ENCODE data around the gene RAPGEF2.
"Not testable (repeated sequence)": the region's sequence is repeated elsewhere in the genome, so short reads cannot be mapped to it uniquely, and the experiment has no call there.

RAPGEF2 gene, protein sequence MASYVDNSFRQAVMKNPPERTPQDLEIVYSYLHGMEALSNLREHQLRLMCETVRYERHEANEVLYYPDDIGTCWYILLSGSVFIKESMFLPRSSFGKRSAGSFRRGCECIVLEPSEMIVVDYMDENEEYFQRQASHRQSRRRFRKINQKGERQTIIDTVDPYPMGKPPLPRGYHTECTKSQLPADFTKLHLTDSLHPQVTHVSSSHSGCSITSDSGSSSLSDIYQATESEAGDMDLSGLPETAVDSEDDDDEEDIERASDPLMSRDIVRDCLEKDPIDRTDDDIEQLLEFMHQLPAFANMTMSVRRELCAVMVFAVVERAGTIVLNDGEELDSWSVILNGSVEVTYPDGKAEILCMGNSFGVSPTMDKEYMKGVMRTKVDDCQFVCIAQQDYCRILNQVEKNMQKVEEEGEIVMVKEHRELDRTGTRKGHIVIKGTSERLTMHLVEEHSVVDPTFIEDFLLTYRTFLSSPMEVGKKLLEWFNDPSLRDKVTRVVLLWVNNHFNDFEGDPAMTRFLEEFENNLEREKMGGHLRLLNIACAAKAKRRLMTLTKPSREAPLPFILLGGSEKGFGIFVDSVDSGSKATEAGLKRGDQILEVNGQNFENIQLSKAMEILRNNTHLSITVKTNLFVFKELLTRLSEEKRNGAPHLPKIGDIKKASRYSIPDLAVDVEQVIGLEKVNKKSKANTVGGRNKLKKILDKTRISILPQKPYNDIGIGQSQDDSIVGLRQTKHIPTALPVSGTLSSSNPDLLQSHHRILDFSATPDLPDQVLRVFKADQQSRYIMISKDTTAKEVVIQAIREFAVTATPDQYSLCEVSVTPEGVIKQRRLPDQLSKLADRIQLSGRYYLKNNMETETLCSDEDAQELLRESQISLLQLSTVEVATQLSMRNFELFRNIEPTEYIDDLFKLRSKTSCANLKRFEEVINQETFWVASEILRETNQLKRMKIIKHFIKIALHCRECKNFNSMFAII (N-terminal part only)

DNA sequence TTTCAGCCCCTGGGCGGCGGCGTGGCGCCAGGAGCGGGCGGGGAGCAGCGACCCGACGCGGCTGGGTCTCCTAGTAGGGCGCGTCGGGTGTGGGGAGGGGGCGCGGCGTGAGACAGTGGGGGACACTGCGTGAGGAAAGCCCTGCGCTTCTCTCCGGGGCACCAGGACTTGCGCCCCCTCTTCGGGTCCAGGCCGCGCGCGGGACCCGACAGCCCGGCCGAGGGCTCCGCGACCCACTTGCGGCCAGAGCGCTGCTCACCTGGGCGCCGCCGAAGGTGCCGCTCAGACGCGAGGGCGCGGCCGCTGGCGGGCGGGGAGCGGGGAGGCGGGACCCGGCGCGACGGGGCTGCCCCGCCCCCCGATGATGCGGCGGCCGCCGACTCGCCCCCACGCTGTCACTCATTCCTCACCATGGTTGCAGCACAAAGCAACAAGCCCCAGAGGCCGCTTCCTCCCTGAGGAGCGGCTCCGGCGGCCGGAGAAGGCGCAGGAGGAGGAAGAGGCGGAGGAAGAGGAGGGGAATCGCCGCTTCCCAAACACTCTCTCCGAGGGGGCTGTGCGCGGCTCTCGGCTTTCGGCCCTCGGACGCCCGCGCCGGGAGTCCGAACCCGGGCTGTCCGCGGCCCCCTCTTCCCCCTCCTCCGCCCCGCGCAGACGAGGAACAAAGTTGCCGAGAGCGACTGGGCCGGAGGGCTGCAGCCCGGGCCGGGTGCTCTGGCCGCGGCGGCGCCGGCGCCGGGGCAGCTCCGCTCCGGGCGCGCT, at the start of gene RAPGEF2:
Gene RAPGEF2 (plus strand): TSS at position 458 of the 762 bp plus-strand sequence. CDS start 1,084 bp downstream, outside the sequence.
- DNase-seq (ENCODE audit: low read depth in 2 of 2), result peak; percentile 67 to 68

DNA sequence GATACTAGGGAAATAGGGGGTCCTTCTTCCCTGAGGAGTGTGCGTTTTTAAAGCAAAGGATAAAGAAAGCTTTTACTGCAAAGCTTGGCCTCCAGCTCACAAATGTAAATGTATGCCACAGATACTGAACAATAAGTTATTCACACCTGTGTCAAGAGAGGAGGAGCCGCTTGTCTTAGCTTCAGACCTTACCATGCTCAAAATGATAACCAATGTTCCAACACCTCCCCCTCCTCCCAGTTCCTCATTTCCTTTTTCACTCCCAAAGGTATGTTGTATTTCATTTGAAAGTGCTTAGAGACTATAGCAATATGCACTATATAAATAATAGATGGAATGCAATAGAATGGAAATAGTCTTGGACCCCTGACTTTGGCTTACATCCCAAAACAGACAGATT, 47.0 kb upstream of the RAPGEF2 start:
- no peak for DNase-seq (ENCODE audit: low read depth in 2 of 2)

DNA sequence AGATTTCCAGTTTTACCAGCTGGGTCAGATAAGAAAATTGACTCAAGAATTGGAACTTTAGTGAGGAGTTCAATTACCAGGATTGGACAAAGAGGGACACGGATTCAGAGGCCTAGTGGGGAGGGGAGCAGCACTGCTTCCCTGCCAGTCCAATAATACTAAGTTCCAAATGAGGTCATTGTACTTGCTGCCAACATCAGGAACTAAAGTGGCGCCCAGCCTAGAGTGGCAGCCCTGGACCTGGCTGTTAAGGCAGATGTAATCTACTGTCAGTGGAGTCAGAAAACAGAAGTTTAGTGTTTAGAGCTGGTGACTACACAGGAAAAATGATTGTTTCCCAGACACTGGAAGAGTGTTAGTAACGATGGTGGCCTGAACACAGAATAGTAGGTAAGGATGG, 42.7 kb upstream of the RAPGEF2 start:
- no peak for DNase-seq (ENCODE audit: low read depth in 2 of 2)

DNA sequence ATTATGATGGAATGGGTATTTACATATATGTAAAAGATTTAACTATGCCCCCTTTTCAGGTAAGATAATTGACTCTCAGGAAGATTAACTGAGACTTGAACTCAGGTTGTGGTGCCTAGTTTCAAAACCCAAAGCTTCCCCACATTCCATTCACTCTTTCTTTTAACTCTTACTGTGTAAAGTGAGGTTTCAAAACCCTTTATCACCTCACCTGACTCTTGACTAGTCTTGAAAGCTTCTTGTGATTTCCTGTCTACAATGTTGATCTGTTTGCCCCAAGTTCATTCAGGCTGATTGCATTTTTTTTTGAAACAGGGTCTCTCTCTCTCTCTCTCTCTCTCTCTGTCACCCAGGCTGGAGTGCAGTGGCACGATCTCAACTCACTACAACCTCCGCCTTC, 40.5 kb upstream of the RAPGEF2 start:
- no peak for DNase-seq (ENCODE audit: low read depth in 2 of 2)

GRCh38 chr4:159065513-159066240, 37.2 kb upstream of the RAPGEF2 start:
- DNase-seq (ENCODE audit: low read depth in 2 of 2), result no peak

DNA sequence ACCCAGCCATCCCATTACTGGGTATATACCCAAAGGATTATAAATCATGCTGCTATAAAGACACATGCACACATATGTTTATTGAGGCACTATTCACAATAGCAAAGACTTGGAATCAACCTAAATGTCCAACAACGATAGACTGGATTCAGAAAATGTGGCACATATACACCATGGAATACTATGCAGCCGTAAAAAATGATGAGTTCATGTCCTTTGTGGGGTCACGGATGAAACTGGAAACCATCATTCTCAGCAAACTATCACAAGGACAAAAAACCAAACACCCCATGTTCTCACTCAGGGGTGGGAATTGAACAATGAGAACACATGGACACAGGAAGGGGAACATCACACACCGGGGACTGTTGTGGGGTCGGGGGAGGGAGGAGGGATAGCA, 34.7 kb upstream of the RAPGEF2 start:
- DNase-seq (ENCODE audit: low read depth in 2 of 2), result not testable (repeated sequence)

GRCh38 chr4:159069922-159070321, 33.0 kb upstream of the RAPGEF2 start:
- DNase-seq (ENCODE audit: low read depth in 2 of 2), result no peak

GRCh38 chr4:159070742-159071141, 32.1 kb upstream of the RAPGEF2 start:
- DNase-seq (ENCODE audit: low read depth in 2 of 2), result no peak

GRCh38 chr4:159071178-159071968, 31.5 kb upstream of the RAPGEF2 start:
- no peak for DNase-seq (ENCODE audit: low read depth in 2 of 2)

- DNase-seq (ENCODE audit: low read depth in 2 of 2), result no peak
Measured at GRCh38 chr4:159071969-159072765, 30.7 kb upstream of the RAPGEF2 start.

GRCh38 chr4:159075531-159075932, 27.3 kb upstream of the RAPGEF2 start:
- no peak for DNase-seq (ENCODE audit: low read depth in 2 of 2)

- DNase-seq (ENCODE audit: low read depth in 2 of 2), result not testable (repeated sequence)
Measured at GRCh38 chr4:159077018-159077417, 25.9 kb upstream of the RAPGEF2 start.

DNA sequence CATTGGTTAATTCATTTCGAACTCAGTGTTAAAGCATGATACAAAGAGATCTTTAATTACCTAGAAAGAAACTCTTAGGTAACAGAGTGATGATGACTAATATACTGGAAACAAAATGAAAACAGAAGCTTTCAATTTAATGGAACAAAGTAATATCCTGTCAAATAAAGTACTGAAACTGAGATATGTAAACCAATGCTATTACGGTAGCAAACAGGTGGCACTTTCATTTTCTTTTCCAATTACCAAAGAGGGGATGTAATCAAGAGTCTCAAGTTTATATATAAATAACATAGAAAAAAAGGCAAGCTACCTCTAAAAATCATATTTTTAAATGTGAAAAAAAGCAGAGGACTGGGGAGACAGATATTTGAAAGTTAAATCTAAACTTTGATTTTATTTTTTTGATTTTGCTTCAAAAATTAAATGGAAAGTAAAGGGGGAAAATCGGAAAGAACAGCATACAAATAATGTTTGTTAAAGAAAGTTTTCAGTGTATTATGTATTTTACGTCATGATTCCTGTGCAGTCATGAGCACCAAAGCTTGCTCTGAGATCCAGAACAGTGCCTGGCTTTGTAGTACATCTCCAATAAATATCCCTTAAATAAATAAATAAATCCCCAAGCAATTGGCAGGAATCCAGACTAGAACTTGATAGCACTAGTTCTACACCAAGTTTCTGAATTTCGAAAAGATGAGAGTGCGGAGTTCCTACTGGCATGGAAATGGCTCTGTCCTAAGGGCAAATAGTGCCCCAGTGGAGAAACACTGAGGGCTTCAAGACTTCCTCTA, 25.0 kb upstream of the RAPGEF2 start:
- DNase-seq (ENCODE audit: low read depth in 2 of 2), result no peak

DNA sequence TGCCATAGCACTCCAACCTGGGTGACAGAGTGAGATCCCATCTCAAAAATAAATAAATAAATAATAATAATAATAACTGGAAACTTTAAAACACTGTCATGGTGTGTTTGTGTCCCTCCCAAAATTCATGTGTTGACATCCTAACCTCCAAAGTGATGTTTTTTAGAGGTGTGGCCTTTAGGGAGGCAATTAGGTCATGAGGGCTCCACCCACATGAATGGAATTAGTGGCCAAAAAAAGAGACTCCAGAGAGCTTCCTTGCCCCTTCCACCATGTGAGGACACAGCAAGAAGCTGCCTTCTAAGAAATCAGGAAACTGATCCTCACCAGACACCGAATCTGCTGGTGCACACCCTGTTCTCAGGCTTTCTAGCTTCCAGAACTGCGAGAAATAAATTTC, 23.8 kb upstream of the RAPGEF2 start:
- no peak for DNase-seq (ENCODE audit: low read depth in 2 of 2)

- DNase-seq (ENCODE audit: low read depth in 2 of 2), result no peak
Measured at GRCh38 chr4:159086606-159087005, 16.3 kb upstream of the RAPGEF2 start.

DNA sequence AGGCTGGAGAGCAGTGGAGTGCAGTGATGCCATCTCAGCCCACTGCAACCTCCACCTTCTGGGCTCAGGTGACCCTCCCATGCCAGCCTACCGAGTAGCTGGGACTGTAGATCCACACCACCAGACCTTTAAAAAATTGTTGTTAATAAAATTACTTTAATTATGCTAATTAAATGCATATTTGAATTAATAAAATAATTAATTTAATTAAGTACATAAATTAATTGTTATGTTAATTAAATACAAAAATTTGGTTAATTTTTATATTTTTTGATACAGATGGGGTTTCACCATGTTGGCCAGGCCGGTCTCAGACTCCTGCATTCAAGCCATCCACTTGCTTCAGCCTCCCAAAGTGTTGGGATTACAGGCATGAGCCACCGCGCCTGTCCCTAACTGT, 12.6 kb upstream of the RAPGEF2 start:
- DNase-seq (ENCODE audit: low read depth in 2 of 2), result no peak

DNA sequence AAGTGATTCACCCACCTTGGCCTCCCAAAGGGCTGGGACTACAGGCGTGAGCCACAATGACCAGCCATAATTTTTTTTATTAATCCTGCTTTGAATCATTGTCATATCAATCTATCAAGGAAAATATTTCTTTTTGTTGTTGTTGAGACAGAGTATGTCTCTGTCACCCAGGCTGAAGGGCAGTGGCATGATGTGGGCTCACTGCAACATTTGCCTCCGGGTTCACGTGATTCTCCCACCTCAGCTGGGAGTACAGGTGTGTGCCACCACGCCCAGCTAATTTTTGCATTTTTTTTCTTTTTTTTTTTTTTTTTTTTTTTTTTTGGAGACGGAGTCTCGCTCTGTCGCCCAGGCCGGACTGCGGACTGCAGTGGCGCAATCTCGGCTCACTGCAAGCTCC, 8.7 kb upstream of the RAPGEF2 start:
- not testable (repeated sequence) for DNase-seq (ENCODE audit: low read depth in 2 of 2)

DNA sequence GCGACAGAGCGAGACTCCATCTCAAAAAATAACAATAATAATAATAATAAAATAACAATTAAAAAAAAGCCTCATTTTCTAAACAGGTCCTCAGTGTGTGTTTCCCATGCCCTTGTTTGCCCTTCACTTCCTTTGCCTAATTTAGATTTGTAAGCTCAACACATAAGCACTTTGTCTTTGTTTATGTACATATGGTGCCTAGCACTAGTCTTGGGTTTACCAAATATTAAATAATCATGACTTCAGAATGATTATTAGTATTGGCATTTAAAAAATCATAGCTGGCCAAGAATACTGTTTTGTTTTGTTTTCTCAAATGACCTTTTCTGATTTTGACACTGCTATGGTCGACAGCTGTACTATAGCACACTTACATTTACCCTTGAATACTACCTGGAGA, 6.4 kb upstream of the RAPGEF2 start:
- no peak for DNase-seq (ENCODE audit: low read depth in 2 of 2)

- no peak for DNase-seq (ENCODE audit: low read depth in 2 of 2)
Measured at GRCh38 chr4:159097144-159097543, 5.7 kb upstream of the RAPGEF2 start.

Data from stimulated activated CD8-positive, alpha-beta memory T cell treated with anti-CD3 and anti-CD28 coated beads, Interleukin-7, amount 100 ng/mL, for 1 hour (primary cell).